Omental fat pad (tissue), 4 donors: ENCODE measurements around the gene SC5D. TPM values are rescaled to one million over a fixed set of nuclear protein-coding genes. Genes with fewer than 3 reads are reported as not detected.
A peak's percentile ranks its signal among the peaks of the same experiment; 100 is the strongest.

Source experiments
- ATAC-seq: fragments of 150-250 bp; one replicate; pipeline ENCODE4 v1.9.1; 2016; ENCODE audit warnings: mild to moderate bottlenecking, moderate library complexity; ENCODE audit not compliant: low FRiP score
- DNase-seq: peaks from one replicate; pipeline ENCODE4 v3.0.0-alpha.2; 2019; ENCODE audit warnings: low spot score
- total RNA-seq, 4 donors: library from RNA; depleted of rRNA; stranded (reverse); fragments of >200 nt; gene quantifications; one replicate each; pipeline ENCODE4 v1.1.0, GENCODE V29; 2016
- TF ChIP-seq, protein P1 (sequence below), 3 donors: fragments of 450-650 bp; IDR thresholded peaks; one replicate each; pipeline ENCODE4 v1.5.1; 2016 to 2017; ENCODE audit warnings: antibody characterized with exemption in 3 of 3, mild to moderate bottlenecking in 3 of 3, moderate library complexity in 2 of 3

The SC5D gene
- total RNA-seq, 4 donors from 2014 or later: 16.9 to 30.3 (median 26.8) TPM

DNA sequence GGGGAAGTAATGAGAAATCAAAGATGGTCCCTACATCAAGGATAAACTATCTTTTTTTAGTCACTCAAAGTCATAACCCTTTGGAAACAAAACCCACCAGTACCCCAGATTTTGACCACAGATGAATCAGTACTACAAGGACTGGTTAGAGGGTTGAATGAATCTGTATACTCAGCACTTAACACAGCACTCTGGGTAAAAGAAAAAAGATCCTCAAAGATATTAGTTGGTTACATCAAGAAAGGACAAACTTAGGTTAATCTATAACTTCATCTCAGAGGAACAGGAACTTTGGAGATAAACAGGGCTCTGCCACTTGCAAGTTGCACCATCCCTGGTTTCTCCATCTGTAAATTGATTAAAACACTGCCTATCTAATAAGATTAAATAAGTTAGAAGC, 18.8 kb downstream of the SC5D start:
- no peak for ATAC-seq
- TF ChIP-seq, protein P1, sequence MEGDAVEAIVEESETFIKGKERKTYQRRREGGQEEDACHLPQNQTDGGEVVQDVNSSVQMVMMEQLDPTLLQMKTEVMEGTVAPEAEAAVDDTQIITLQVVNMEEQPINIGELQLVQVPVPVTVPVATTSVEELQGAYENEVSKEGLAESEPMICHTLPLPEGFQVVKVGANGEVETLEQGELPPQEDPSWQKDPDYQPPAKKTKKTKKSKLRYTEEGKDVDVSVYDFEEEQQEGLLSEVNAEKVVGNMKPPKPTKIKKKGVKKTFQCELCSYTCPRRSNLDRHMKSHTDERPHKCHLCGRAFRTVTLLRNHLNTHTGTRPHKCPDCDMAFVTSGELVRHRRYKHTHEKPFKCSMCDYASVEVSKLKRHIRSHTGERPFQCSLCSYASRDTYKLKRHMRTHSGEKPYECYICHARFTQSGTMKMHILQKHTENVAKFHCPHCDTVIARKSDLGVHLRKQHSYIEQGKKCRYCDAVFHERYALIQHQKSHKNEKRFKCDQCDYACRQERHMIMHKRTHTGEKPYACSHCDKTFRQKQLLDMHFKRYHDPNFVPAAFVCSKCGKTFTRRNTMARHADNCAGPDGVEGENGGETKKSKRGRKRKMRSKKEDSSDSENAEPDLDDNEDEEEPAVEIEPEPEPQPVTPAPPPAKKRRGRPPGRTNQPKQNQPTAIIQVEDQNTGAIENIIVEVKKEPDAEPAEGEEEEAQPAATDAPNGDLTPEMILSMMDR (IDR thresholded peaks at IDR 0.05): no peak

DNA sequence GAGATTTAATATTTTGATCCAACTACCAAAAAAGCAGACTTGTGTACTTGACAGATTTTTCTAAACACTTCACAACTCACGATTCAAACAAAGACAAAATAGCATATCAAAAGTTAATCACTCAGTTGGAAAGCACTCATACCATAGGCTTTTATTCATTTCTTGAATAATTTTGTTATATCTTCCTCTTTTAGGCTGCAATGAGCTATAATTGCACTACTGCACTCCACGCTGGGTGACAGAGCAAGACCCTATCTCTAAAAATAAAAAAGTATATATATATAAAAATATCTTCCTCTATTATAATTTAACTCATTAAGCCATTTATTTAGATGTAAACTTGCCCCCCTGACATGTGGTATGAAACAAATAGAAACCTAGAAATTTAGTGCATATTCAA, 19.9 kb downstream of the SC5D start:
- TF ChIP-seq, protein P1 (IDR thresholded peaks at IDR 0.05): no peak
- DNase-seq: no peak
- ATAC-seq: no peak

More for the DNA sequence above, 18.8 kb downstream of the SC5D start:
- DNase-seq: no peak

DNA sequence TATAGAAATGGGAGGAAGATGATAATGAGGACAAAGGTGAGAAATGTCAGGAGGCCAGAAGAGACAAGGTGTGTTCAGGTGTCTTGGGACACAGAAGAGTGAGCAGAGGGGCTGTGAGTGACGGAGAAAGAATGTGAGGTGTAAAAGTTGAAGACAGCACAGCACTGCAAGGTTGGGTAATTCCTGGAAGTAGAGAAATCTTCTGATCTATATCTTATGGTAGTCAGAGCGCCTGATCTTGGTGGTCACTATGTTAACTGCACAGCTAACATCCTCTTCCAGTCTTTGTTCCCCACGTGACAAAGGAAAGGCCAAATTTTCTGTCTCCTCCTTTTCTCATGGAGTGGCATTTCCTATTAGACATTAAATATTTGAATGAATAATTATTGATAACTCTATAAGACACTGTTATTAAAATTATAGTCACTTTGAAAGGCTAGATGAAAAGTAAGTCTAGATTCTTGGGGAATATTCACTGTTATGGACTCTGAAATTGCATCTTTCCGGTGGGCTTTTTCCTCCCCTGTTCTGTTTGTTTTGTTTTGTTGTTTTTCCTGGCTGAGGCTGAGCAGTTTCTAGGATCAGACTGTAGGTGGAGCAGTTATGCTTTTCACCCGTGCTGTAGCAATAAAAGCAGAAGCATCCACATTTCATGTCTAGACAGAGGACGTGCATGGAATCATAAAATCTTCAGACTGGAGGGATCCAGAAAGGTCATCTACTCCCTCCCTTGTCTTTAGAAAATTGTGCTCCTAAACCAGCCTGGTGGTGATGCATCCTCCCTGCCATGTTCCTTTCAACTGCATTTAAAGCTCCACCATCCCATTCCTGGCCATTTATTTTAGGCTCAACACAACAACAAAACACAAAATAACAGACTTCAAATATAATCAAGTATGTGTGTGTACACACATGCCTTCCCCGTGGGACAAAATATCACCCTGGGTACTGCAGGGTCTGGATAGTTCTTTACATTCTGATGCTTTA, 26.6 kb downstream of the SC5D start:
- DNase-seq (no peak), ATAC-seq (no peak)
- TF ChIP-seq, protein P1 (IDR thresholded peaks at IDR 0.05): peak in 1 of 3 donors; percentile 47

DNA sequence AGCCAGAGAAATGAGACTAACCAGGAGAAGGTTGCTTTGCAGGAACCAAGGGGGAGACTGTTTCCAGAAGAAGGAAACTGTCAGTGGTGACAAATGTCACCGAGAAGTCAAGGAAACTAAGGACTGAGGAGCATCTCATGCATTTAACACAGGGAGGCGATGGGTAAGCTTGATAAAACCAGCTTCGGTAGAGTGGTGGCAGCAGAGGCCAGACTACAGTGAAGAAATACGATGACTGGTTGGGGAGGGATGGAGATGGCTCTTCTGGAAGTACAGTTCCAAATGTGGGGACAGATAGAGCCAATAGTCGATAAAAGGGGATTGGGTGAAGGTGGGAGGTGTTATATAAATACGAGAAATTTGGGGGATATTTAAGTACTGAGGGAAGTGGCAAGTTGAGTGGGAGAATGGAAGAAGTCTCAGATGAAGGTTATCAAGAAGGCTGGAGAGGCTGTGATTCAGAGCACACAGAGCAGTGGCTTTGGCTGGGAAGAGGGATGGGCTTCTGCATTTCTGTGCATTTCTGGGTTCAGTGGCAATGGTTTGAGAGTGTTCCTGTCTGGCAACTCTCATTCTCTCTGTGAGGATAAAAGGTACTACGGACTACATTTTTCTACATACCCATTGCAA, 29.2 kb downstream of the SC5D start:
- TF ChIP-seq, protein P1 (IDR thresholded peaks at IDR 0.05): no peak
- DNase-seq (no peak), ATAC-seq (no peak)

DNA sequence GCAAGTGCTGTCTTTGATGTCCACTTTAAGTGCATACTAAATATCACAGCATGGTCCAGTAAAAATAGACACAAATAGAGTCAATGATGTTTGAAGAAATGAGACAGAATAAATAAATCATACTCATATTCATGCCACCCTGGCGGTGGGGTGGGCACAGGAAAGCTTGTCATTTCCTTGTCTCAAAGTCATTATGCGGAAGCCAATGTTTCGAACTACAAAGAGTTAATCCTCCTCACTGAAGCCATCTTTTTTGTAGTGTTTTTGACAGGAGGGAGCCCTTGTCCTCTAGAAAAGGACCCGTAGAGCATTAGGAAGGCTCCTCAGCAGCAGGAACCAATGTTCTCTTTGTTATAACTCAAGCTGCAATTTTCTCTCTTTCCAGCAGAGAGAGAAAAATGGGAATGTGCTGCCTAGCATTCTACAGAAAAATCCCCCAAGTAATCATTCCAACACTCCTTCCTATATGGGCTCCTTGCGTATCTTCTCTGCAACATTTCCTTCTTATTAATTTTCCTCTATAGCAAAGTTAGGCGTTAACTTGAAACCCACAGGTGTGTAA, 30.6 kb downstream of the SC5D start:
- TF ChIP-seq, protein P1 (IDR thresholded peaks at IDR 0.05): no peak
- ATAC-seq: no peak

DNA sequence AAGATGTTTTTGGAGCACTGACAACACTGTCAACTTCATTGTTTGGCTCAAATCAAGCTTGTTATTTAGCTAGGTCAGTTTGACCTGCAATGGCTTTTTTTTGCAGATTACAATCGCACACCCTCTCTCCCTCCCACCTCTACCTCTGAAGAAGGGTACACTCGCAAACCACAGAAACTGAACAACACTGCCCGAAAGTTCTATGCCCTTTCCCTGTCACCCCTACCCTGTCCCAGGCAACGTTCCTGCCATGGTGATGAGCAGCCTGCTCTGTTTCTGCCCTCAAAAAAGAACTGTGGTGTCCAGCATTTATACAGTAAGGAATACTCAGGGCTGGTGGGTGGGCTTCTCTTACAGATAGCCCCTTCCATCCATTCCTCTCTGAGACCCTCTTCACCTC, 33.7 kb downstream of the SC5D start:
- TF ChIP-seq, protein P1 (IDR thresholded peaks at IDR 0.05): no peak
- DNase-seq (no peak), ATAC-seq (no peak)

More for the DNA sequence above, 30.6 kb downstream of the SC5D start:
- no peak for DNase-seq
